Measurements from ENCODE around the gene HOXA7. TPM values are rescaled to one million over a fixed set of nuclear protein-coding genes. Genes with fewer than 3 reads are reported as not detected.

HOXA7 gene
- total and polyA plus RNA-seq, 7 donors = 4.7 to 23.9 (median 9.1) TPM

DNA sequence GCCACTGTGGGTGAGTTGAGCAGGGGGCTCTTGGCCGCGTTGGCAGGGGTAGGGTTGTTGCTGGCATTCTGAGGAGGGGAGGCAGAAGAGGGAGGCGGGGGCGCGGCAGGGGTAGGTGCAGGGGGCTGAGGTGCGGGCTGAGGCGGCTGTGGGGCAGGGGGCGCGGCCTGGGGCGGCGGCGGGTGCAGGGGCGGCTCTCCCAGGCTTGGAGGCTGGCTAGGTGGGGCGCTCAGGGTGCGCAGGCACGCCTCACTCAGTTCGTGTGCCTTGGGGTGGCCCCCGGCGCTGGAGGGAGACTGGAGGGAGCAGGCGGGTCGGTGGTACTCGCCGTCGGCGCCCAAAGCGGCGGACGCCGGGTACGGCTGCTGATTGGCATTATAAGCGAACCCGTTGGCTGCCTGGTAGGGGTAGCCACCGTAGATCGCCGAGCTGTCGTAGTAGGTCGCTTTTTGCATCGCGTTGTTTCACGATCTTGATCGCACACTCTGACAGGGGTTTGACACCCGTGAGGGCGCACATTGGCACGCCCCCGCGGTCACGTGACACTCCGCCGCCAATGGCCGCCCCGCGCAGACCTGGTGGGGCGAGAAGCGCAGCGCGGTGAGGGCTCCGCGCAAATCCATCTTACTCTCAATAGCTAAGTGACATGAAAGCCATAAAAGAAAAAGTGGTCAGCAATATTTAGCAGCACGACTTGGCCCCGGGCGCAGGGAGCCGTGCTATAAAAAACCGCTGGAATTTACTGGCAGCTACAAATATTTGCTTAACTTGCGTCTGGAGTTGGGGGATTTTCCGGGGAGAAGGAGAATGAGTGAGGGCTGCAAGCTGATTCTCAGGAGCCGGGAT lies 46.1 kb downstream of the HOXA7 start:
- H3K4me3 ChIP-seq = peak overlapping the region; percentile 14 to 42 (median 28)
- TF ChIP-seq, protein P1, sequence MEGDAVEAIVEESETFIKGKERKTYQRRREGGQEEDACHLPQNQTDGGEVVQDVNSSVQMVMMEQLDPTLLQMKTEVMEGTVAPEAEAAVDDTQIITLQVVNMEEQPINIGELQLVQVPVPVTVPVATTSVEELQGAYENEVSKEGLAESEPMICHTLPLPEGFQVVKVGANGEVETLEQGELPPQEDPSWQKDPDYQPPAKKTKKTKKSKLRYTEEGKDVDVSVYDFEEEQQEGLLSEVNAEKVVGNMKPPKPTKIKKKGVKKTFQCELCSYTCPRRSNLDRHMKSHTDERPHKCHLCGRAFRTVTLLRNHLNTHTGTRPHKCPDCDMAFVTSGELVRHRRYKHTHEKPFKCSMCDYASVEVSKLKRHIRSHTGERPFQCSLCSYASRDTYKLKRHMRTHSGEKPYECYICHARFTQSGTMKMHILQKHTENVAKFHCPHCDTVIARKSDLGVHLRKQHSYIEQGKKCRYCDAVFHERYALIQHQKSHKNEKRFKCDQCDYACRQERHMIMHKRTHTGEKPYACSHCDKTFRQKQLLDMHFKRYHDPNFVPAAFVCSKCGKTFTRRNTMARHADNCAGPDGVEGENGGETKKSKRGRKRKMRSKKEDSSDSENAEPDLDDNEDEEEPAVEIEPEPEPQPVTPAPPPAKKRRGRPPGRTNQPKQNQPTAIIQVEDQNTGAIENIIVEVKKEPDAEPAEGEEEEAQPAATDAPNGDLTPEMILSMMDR (IDR thresholded peaks at IDR 0.05) = no peak
- TF ChIP-seq POLR2AphosphoS5 (IDR thresholded peaks at IDR 0.05) (peak in 3 of 4 donors; percentile 64 to 69 (median 64)), EP300 (IDR thresholded peaks at IDR 0.05) (peak in 1 of 4 donors; percentile 24), POLR2A (IDR thresholded peaks at IDR 0.05) (no peak)
- peaks cover 0 to 78% (median 61%) of the 10 kb centered on the region in 4 donors for H3K4me1 ChIP-seq
- H3K27ac ChIP-seq = peak overlapping the region; percentile 93 to 99 (median 94)
- H3K9me3 ChIP-seq = no peaks in the 10 kb centered on the region
- 31 to 66% methylated on average over 66 of the region's 66 CpGs for WGBS, 2 donors
- H3K27me3 ChIP-seq = no peaks in the 10 kb centered on the region
- DNase-seq = peak; percentile 89
- intact Hi-C loops (cut with DNase I) = no loop called here
- no peaks in the 10 kb centered on the region for H3K36me3 ChIP-seq

DNA sequence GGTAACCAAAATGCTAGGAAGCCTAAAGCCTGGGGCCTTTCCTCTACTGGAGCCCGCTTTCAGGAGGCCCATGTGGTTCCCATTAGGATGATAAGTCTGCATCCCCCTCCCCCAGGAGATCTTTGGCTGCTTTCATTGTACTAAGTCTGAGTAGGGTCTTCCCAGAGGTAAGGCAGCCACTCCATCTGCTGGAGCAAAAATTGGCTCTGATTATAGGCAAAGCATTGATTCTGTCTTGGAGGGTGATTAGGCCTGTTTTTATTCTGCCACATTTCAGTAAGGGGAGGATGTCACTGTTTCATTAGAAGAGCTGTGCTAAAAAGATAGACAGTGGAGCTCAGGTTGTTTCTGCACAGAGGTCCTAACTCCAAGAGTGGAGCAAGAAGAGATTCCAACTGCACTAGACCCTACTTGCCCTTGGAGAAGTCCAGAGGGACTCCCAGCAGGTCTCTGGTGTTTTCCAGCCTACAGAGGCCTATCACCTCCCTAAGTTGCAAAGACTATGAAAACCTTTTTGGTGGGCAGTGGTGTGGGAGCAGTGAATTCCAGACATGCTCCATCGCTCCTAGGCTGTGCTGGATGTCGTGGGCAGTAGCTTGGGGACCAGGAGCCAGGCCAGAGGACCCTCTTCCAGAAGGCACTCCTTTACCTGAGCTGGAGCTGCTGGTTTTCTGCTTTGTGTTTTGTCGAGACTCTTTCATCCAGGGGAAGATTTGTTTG lies 46.8 kb downstream of the HOXA7 start:
- no peaks in the 10 kb centered on the region for H3K9me3 ChIP-seq
- no peak overlapping the region for H3K4me3 ChIP-seq
- H3K36me3 ChIP-seq = no peaks in the 10 kb centered on the region
- no peak for TF ChIP-seq EP300 (IDR thresholded peaks at IDR 0.05)
- TF ChIP-seq POLR2A (IDR thresholded peaks at IDR 0.05) = no peak
- TF ChIP-seq, protein P1 (IDR thresholded peaks at IDR 0.05) = no peak
- no peak for TF ChIP-seq POLR2AphosphoS5 (IDR thresholded peaks at IDR 0.05)
- H3K27me3 ChIP-seq = no peaks in the 10 kb centered on the region
- no peak for DNase-seq
- peak overlapping the region; percentile 93 to 99 (median 94) for H3K27ac ChIP-seq
- H3K4me1 ChIP-seq = peaks cover 0 to 81% (median 56%) of the 10 kb centered on the region in 4 donors
- intact Hi-C loops (cut with DNase I) = no loop called here
- WGBS, 2 donors = 83 to 86% methylated on average over 4 of the region's 4 CpGs

DNA sequence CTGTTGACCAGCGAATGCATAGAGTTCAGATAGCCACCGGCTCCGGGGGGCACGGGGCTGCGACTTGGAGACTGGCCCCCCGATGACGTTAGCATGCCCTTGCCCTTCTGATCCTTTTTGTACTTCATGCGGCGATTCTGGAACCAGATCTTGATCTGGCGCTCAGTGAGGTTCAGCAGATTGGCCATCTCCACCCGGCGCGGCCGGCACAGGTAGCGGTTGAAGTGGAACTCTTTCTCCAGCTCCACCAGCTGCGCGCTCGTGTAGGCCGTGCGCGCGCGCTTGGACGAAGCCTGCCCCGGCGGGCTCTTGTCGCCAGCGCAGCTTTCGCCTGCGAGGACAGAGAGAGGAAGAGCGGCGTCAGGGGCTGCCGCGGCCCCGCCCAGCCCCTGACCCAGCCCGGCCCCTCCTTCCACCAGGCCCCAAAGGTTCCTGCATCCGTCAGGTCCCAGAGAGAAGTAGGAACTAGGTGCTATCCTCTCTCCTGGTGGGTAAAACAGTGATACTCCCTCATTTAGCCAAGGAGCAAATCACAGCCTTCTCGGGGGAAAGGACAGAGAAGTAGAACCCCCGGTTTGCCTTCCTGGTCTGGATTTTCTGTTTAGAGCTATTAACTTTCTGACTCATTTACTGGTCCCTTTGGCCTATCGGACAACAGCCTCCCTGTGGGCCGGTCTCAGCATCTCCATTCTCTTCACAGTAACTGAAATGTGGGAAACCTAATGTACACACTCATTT lies 47.9 kb downstream of the HOXA7 start:
- intact Hi-C loops (cut with DNase I) = no loop called here
- peak; percentile 89 for DNase-seq
- no peak for TF ChIP-seq EP300 (IDR thresholded peaks at IDR 0.05)
- peak; percentile 80 to 88 (median 82) for TF ChIP-seq POLR2AphosphoS5 (IDR thresholded peaks at IDR 0.05)
- TF ChIP-seq, protein P1 (IDR thresholded peaks at IDR 0.05) = no peak
- peak; percentile 40 to 56 for TF ChIP-seq POLR2A (IDR thresholded peaks at IDR 0.05)
- 28 to 56% methylated on average over 41 of the region's 41 CpGs for WGBS, 2 donors
- no peaks in the 10 kb centered on the region for H3K27me3 ChIP-seq
- H3K4me1 ChIP-seq = peaks cover 0 to 80% (median 49%) of the 10 kb centered on the region in 4 donors
- H3K4me3 ChIP-seq = peak overlapping the region; percentile 27 to 47 (median 38)
- peak overlapping the region; percentile 93 to 99 (median 94) for H3K27ac ChIP-seq
- H3K36me3 ChIP-seq = no peaks in the 10 kb centered on the region
- H3K9me3 ChIP-seq = no peaks in the 10 kb centered on the region
